C4-2B (cell line): ENCODE results near the gene PCDHGA4.
A peak's percentile ranks its signal among the peaks of the same experiment; 100 is the strongest.
"Not testable (repeated sequence)": the region's sequence is repeated elsewhere in the genome, so short reads cannot be mapped to it uniquely, and the experiment has no call there.

Experiments used
- H3K27ac ChIP-seq: fragments of 450-650 bp; 2 replicates; pipeline ENCODE4 v1.5.1; 2017
- CTCF ChIP-seq: fragments of 450-650 bp; conservative IDR thresholded peaks from 2 replicates; pipeline ENCODE4 v1.5.1; 2017; ENCODE audit warnings: mild to moderate bottlenecking
- ZFX ChIP-seq: fragments of 450-650 bp; IDR thresholded peaks from 2 replicates; pipeline ENCODE4 v1.6.1; 2017

The PCDHGA4 gene

GRCh38 chr5:141322261-141322660 lies 32.6 kb upstream of the PCDHGA4 start:
- TF ChIP-seq ZFX (no peak), CTCF (no peak)
- no peak overlapping the region for H3K27ac ChIP-seq

GRCh38 chr5:141326088-141326854 lies 28.6 kb upstream of the PCDHGA4 start:
- no peak overlapping the region for H3K27ac ChIP-seq
- no peak for TF ChIP-seq ZFX
- peak; percentile 67 for TF ChIP-seq CTCF

- H3K27ac ChIP-seq, result no peak overlapping the region
- TF ChIP-seq CTCF, result no peak
- no peak for TF ChIP-seq ZFX
Observed at GRCh38 chr5:141328231-141328630, 26.6 kb upstream of the PCDHGA4 start.

GRCh38 chr5:141330299-141331080 lies 24.3 kb upstream of the PCDHGA4 start, which contains the start of gene PCDHGA1:
PCDHGA1 (plus strand) TSS chr5:141330514.
- no peak within 1 kb of the TSS for H3K27ac ChIP-seq

GRCh38 chr5:141332571-141332970 lies 22.2 kb upstream of the PCDHGA4 start:
- H3K27ac ChIP-seq, result not testable (repeated sequence)

More at GRCh38 chr5:141330299-141331080, 24.3 kb upstream of the PCDHGA4 start, which contains the start of gene PCDHGA1:
- TF ChIP-seq CTCF (peak; percentile 66), ZFX (no peak)

- H3K27ac ChIP-seq, result no peak within 1 kb of the TSS
- peak; percentile 63 for TF ChIP-seq CTCF
- TF ChIP-seq ZFX, result no peak
Observed at GRCh38 chr5:141338538-141339306, 16.1 kb upstream of the PCDHGA4 start, which contains the start of gene PCDHGA2. PCDHGA2 (plus strand) TSS chr5:141338760.

- not testable (repeated sequence) for H3K27ac ChIP-seq
Observed at GRCh38 chr5:141340781-141341354, 14.0 kb upstream of the PCDHGA4 start.
